HepG2 (cell line): ENCODE measurements around the gene SLA2. TPM values are rescaled to one million over a fixed set of nuclear protein-coding genes. Genes with fewer than 3 reads are reported as not detected.

Source experiments
- CREBL2 ChIP-seq: sonication (generic); formaldehyde crosslinking; IDR thresholded peaks from 2 replicates; pipeline ENCODE4 v1.8.1; 2023; ENCODE audit warnings: missing genetic modification reagents, mild to moderate bottlenecking, borderline replicate concordance
- EP300 ChIP-seq, 3 experiments: sonication (generic) in 1 of 3; formaldehyde crosslinking in 1 of 3; IDR thresholded peaks; 2 replicates each; pipeline versions ENCODE4 v1.5.1 to v1.6.1; 2011 to 2020; ENCODE audit warnings: low read depth in 2 of 3, low read length in 2 of 3, borderline replicate concordance in 1 of 3, improper control_type of control experiment in 1 of 3, mild to moderate bottlenecking in 1 of 3, missing genetic modification reagents in 1 of 3, moderate library complexity in 1 of 3
- ETS1 ChIP-seq: sonication (generic); formaldehyde crosslinking; IDR thresholded peaks from 2 replicates; pipeline ENCODE4 v1.4.0; 2020; ENCODE audit warnings: missing genetic modification reagents
- HMGXB3 ChIP-seq: sonication (generic); formaldehyde crosslinking; IDR thresholded peaks from 2 replicates; pipeline ENCODE4 v1.4.0; 2020; ENCODE audit warnings: missing genetic modification reagents, borderline replicate concordance
- MED1 ChIP-seq: sonication (generic); formaldehyde crosslinking; IDR thresholded peaks from 2 replicates; pipeline ENCODE4 v1.4.0; 2020; ENCODE audit warnings: missing genetic modification reagents
- MYNN ChIP-seq: sonication (generic); formaldehyde crosslinking; IDR thresholded peaks from 2 replicates; pipeline ENCODE4 v1.4.0; 2020; ENCODE audit warnings: mild to moderate bottlenecking, low read depth, missing genetic modification reagents
- SP1 ChIP-seq, 2 experiments: fragments of 450-650 bp in 1 of 2; sonication (generic) in 1 of 2; formaldehyde crosslinking in 1 of 2; IDR thresholded peaks; 2 replicates each; pipeline versions ENCODE4 v1.4.0 to v1.6.1; 2016 to 2020; ENCODE audit warnings: missing genetic modification reagents in 1 of 2
- TAF1 ChIP-seq: sonication (generic); formaldehyde crosslinking; IDR thresholded peaks from 2 replicates; pipeline ENCODE4 v1.4.0; 2020; ENCODE audit warnings: missing genetic modification reagents
- ZFX ChIP-seq: sonication (generic); formaldehyde crosslinking; IDR thresholded peaks from 2 replicates; pipeline ENCODE4 v1.4.0; 2020; ENCODE audit warnings: mild to moderate bottlenecking, low read depth, missing genetic modification reagents, moderate library complexity
- ZFY ChIP-seq: sonication (generic); formaldehyde crosslinking; IDR thresholded peaks from 2 replicates; pipeline ENCODE4 v1.4.0; 2020; ENCODE audit warnings: missing genetic modification reagents
- ZHX2 ChIP-seq, 2 experiments: sonication (generic) in 1 of 2; formaldehyde crosslinking in 1 of 2; IDR thresholded peaks; 2 replicates each; pipeline versions ENCODE4 v1.6.1 to v1.9.0; 2014 to 2022; ENCODE audit warnings: antibody characterized with exemption in 1 of 2, borderline replicate concordance in 1 of 2, inconsistent platforms in 1 of 2, low read depth in 1 of 2, missing genetic modification reagents in 1 of 2
- ZNF335 ChIP-seq: sonication (generic); formaldehyde crosslinking; IDR thresholded peaks from 2 replicates; pipeline ENCODE4 v1.4.0; 2020; ENCODE audit warnings: missing genetic modification reagents
- ZNF720 ChIP-seq: sonication (generic); formaldehyde crosslinking; IDR thresholded peaks from 2 replicates; pipeline ENCODE4 v1.4.0; 2020; ENCODE audit warnings: missing genetic modification reagents
- polyA plus RNA-seq, 8 experiments: library from polyadenylated mRNA; depleted of rRNA in 3 of 8; stranded (reverse) in 7 of 8; unstranded in 1 of 8; fragments of >200 nt; fragmentation: Illumina TruSeq in 4 of 8; extraction: Trizol in 4 of 8; gene quantifications; 2 replicates each; pipeline versions ENCODE4 v1.2.1 to v1.2.3, GENCODE V29; 2011 to 2016; ENCODE audit warnings: low read depth in 4 of 8, missing spikeins in 1 of 8, mixed read lengths in 1 of 8; ENCODE audit not compliant: insufficient read depth in 1 of 8
- total RNA-seq, 5 experiments: library from RNA; depleted of rRNA; stranded (reverse); fragments of >200 nt; fragmentation: Illumina TruSeq; extraction: Trizol; gene quantifications; 2 replicates each; pipeline ENCODE4 v1.2.3, GENCODE V29; 2016; ENCODE audit warnings: low read depth in 1 of 5

The SLA2 gene
- total and polyA plus RNA-seq, 2 of the 13 experiments (the other 11 are each of a cell fraction or from before 2014, with no cell fraction given) = 1.6 to 3.6 TPM

- no peak for TF ChIP-seq EP300 (IDR thresholded peaks at IDR 0.05; ENCODE audit: low read depth in 2 of 2, low read length in 2 of 2)
- TF ChIP-seq EP300 (CRISPR knock-in tag; IDR thresholded peaks at IDR 0.05; ENCODE audit: borderline replicate concordance) = 0 out of 2 replicates have a peak, but pooled peaks have one; percentile 27
- peak; percentile 19; the same call in 1 of the 2 replicates for TF ChIP-seq TAF1 (CRISPR knock-in tag)
- TF ChIP-seq ZHX2 (IDR thresholded peaks at IDR 0.05; ENCODE audit: low read depth) = no peak; the same call in 1 of the 2 replicates
- no peak for TF ChIP-seq ZHX2 (CRISPR knock-in tag; IDR thresholded peaks at IDR 0.05; ENCODE audit: borderline replicate concordance)
- TF ChIP-seq HMGXB3 = peak; percentile 12; the same call in 1 of the 2 replicates
- TF ChIP-seq MED1 (CRISPR knock-in tag) = no peak
- TF ChIP-seq ZNF720 (CRISPR knock-in tag) = no peak
- TF ChIP-seq ZFX = peak; percentile 34; the same call in 1 of the 2 replicates
- TF ChIP-seq CREBL2 (CRISPR knock-in tag) = 0 out of 2 replicates have a peak, but pooled peaks have one; percentile 20
- peak; percentile 29; the same call in 1 of the 2 replicates for TF ChIP-seq ZFY (CRISPR knock-in tag)
- TF ChIP-seq ZNF335 (CRISPR knock-in tag) = peak; percentile 98
- peak; percentile 33; the same call in 1 of the 2 replicates for TF ChIP-seq MYNN (CRISPR knock-in tag)
- no peak for TF ChIP-seq SP1 (IDR thresholded peaks at IDR 0.05)
- TF ChIP-seq SP1 (CRISPR knock-in tag; IDR thresholded peaks at IDR 0.05) = peak; percentile 34; the same call in 1 of the 2 replicates
- no peak for TF ChIP-seq ETS1
Measured at GRCh38 chr20:36676701-36677421, 30.9 kb upstream of the SLA2 start (continued).
